HT1080 (cell line): ENCODE results near the gene A3GALT2. TPM values are rescaled to one million over a fixed set of nuclear protein-coding genes. Genes with fewer than 3 reads are reported as not detected.
"Not testable (repeated sequence)": the region's sequence is repeated elsewhere in the genome, so short reads cannot be mapped to it uniquely, and the experiment has no call there.

Experiments used
- DNase-seq: peaks from one replicate; pipeline ENCODE4 v3.0.0-alpha.2; 2015; ENCODE audit warnings: low read depth
- total RNA-seq: library from RNA; depleted of rRNA; stranded (reverse); fragments of >200 nt; shearing (Covaris generic); gene quantifications from 2 replicates; pipeline ENCODE4 v1.2.3, GENCODE V29; 2014

The A3GALT2 gene
- total RNA-seq, 1 experiment from 2014 or later, result not detected

DNA sequence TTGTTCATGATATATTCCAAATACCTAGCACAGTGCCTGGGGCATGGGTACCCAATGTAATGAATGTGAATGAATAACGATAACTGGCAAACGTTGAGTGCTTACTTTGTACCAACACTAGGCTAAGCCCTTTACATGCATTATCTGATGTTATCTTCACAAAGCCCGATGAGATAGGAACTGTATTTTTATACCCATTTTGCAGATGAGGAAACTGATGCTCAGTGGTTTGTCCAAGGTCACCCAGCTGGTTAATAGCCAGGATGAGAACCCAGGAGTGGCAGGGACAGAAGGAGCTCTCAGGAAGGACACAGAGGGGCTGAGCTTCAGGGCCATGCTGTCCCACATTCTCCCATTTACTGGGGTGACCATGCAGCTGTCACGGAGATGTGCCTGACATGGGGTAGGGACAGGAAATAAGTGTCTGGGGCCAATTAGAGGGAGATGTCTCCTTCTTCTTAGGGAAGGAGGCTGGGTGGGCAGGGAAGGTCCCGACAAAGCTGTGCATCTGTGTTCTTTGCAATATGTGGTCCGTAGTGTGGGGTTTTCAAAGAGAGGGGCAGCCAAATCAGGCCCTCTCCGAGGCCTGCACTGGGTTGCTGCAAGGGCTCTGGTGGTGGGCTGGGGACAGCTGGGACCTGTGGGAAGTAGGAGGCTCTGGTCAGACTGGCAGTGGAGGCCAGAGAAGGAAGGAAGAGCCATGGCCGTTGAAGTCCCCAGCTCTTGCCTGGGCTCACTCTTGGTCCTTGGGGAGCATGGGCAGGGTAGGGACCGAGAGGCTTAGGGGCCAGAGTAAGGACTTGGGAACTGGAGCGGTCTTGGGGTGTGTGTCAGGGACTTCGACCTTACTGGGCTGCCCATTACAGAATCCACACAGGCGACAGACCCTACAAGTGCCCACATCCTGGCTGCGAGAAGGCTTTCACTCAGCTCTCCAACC lies 26.6 kb downstream of the A3GALT2 start:
- DNase-seq, result no peak

DNA sequence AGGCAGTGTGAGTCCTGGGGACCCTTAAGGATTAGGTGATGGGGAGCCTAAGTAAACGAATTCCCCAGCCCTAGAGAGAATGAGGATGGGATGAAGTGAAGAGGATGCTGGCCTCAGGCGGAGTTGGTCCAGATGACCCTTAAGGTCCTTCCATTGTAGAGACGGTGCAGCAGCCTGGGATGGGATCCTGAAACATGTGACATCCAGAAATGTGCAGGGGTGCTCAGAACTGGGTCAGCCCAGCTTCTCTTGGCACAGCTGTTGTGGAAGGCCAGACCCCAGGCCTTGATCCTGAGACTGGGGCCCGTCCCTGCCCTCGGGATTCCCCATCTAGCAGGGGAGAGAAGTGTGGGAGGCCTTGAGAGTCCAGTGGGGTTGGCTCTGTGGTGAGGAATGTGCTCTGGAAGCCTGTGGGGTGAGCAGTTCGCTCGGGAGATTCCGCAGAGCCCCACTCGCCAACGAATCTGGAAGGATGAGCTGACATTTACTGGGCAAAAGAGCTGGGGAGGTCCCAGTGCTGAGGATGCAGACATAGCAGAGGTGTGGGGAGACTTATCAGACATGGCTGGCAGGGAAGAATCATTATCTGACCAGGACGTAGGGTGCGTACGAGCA lies 28.1 kb downstream of the A3GALT2 start:
- no peak for DNase-seq

DNA sequence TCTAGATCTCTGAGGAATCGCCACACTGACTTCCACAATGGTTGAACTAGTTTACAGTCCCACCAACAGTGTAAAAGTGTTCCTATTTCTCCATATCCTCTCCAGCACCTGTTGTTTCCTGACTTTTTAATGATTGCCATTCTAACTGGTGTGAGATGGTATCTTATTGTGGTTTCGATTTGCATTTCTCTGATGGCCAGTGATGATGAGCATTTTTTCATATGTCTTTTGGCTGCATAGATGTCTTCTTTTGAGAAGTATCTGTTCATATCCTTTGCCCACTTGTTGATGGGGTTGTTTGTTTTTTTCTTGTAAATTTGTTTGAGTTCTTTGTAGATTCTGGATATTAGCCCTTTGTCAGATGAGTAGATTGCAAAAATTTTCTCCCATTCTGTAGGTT lies 30.3 kb downstream of the A3GALT2 start:
- DNase-seq, result not testable (repeated sequence)

DNA sequence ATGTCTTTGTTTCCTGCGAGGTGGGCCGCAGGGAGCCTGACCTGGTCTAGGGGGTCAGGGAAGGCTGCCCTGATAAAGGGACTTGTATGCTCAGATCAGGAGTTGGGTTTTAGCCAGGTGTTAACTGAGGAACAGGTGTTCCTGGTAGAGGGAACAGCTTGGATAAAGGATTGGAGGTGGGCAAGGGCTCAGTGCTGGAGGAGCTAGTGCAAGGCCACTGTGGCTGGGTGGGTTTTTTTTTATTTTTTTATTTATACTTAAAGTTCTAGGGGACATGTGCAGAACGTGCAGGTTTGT lies 31.1 kb downstream of the A3GALT2 start:
- DNase-seq, result no peak

DNA sequence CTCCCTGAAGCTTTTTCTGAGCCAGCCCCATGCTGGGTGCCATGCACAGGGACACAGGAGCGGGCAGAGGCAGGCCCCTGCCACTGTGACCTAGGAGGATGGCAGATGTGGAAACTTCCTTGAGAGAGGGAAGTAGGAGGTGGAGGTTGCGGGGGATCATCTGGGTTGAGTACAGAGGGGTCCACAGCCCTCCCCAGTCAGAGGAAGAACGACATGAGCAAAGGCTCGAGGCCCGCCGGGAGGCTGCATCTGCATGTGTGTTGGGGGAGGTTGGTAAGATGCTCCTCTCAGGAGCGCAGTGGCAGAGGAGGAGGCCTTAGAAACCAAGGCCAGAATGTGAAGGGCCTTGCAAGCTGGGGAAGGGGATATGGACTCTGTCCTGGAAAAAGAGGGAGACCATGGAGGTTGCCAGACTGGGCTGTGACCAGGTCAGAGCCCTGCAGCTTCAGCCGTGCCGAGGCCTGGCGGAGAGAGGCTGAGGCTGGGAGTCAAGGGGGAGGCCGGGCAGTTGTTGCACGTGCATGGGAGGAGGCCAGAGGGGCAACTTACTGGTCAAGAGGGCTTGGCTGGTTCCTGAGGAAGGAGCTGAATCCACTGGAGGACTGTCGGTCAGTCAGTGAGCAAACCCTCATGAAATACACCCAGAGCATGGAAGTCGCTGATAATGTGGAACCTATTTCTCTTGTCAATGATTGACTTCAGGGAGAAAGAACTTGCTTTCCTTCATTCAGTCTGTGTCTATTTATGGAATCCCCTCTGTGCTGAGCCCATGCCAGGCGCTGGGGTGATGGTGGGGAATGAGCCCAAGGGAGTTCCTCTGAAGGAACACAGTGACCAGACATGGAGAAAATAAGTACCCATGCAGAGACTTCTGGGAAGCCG lies 31.7 kb downstream of the A3GALT2 start:
- no peak for DNase-seq

DNA sequence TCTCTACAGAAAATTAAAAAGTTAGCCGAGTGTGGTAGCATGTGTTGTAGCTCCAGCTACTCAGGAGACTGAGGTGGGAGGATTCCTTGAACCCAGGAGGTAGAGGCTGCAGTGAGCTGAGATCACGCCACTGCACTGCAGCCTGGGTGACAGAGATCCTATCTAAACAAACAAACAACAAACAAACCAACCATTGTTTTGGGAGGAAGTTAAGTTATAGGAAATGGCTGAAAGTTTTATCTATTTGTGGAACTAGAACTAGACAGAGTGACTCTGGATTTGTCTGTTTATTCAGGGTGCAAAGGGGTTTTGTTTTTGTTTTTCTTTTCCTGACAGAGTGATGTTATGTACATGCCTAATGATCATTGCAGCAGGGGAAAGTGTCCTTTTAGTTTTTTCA lies 33.6 kb downstream of the A3GALT2 start:
- DNase-seq, result no peak

DNA sequence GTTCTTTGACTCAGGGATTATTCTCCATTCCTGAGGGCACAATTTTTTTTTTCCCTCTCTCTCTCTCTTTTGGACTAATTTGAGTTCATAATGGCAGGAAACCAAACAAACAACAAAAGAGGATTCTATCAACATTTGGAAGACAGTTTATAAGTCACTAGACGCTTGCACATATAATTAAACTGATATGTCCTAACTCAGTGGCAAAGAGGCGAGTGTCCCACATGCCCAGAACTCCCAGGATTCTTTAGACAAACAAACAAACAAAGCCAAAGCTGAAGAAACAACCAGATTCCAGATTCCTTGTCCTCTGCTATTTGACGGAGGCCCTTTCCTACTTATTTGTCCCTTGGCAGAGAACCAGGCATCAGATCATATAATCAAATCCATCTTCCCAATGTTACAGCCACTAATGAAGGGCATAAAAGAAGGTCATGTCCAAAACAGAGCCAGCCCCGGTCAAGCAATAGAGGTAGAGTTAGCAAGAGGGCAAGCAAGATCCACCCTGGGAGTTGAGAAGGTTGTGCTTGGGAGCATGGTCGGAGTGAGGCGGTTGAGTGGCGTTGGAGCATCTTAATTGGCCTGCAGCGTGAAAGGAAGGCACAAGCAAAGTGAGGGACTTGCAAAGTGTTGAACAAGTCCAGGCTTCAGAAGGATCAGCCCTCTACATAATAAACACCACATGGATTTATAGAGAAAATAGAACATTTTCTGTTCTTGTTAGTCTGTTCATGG lies 34.3 kb downstream of the A3GALT2 start:
- no peak for DNase-seq

DNA sequence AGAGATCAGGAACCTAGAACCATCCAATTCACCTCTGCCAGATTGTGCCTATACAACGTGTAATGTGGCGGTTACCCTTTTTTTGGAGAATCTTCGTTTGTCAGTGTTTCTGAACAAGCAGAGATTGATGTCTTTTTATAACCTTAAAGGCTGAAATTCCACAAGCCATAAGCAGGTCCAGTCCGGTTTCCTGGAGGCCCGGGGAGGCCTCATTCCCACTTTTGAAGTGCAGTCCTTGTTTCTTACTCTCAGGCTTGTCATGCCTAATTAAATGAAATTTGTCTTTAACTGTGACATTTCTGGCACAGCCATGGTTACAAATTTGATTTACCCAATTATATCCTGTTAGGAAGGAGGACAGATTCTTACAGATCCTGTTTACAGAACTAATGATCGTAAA lies 36.8 kb downstream of the A3GALT2 start:
- DNase-seq, result no peak

DNA sequence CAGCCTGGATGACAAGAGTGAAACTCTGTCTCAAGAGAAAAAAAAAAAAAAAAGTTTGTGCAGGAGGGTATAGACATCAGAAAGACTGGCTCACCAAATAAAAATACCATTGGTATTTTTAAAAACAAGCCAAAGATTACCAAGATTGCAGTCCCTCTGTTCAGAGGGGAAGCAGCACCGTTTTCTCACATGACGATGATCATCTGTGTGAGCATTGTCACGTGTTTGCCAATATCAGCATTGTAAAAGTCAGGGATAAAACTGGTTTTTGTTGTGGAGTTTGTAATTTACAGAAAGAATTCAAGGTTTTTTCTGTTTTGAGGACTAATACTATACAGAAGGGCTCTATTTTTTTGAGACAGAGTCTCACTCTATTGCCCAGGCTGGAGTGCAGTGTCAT lies 38.1 kb downstream of the A3GALT2 start:
- no peak for DNase-seq

DNA sequence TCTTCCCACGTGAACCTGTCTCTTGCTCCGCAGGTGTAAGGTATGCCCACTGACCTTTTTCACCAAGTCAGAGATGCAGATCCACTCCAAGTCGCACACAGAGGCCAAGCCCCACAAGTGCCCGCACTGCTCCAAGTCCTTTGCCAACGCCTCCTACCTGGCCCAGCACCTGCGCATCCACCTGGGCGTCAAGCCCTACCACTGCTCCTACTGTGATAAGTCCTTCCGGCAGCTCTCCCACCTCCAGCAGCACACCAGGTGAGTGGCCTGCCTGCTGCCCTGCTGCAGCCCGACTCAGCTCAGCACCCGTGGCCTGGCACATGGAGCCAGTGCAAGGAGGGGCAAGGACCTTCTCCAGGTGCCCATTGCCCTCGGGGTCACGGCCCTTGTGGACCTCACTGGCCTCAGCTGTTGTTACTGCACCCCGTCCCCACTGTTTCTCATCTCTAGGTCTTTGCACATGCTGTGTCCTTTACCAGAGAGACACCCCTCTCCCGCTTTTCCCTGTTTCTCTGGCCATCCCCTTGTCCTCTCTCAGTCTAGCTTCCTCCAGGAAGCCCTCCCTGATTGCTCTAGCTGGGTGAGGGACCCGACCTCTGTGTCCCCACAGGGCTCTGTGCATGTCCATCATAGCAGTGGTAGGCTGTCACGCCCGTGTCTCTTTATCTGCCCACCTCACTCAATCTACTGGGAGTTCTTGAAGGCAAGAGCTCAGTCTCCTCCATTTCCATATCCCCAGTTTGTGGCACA lies 39.2 kb downstream of the A3GALT2 start:
- DNase-seq, result no peak

DNA sequence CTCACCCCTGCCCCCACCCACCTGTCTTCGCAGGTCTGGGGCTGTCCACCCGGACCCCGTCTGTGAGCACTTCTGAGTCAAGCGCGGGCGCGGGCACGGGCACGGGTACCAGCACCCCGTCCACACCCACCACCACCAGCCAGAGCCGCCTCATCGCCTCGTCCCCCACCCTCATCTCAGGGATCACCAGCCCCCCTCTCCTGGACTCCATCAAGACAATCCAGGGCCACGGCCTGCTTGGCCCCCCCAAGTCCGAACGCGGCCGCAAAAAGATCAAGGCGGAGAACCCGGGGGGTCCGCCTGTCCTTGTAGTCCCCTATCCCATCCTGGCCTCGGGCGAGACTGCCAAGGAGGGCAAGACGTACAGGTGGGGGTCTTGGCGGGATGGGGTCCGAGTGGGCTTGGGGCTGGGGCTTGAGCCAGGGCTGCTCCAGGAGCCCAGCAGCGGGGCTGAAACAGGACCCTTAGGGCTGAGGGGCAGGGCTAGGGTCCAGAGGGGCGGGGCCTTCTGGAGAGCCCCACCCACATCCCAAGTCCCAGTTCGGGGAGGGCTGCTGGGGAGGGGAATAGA lies 40.7 kb downstream of the A3GALT2 start:
- no peak for DNase-seq

DNA sequence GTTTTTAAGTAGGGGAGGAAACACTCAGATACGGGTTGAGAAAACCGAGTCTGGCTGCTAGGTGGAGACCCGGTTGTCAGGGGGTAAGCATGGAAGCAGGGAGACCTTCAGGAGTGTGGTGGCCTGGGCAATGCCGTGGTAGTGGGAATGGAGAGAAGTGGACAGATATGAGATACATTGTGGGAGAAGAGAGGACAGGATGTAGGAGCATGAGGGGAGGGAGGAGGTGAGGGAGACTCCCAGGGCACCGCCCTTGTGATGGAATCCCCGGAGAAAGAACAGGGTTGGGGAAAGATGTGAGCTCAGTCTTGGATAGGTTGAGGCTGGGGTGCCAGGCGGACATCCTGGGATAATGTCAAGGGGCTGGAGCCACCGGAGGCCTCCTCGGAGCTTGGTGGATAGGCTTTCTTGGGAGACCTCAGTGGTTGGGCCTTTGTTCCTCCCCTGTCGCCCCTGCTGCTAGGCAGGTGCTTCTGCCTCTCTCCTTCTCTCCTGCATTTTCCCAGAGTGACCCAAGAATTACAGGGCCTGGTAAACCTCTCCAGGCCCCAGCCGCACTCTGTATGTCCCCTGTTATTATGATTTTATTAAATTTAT lies 43.3 kb downstream of the A3GALT2 start:
- DNase-seq, result no peak

DNA sequence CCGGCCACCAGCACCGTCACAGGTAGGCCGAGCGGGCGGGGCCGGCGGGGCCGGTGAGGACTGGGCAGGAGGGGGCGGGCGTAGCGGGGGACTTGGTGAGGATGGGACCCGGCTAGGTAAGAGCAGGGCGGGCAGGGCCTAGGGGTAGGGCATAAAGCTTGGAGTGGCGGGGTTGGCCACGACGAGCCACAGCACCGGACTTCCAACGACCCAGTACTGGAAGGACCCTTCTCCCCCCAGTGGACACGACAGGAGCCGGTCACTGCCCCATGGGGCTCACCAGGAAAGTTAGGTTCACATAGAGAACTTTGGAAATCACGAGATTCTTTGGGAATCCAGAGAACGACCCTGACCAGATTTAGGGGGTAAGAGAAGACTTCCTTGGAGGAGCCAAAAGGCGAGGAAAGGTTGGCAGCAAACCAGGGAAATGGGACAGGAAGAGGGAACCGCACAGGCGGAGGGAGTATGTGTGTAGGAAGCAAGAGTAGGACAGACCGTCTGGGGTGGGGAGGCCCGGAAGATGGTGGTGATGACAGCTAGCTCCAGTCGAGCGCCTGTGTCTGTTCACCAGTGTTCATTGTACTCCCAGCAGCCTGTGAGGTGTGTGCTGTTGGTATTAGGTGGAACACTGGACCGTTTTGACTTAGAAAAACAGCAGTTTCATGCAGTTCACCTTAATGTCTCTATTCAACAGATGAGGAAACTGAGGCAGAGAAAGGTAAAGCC lies 44.2 kb downstream of the A3GALT2 start:
- no peak for DNase-seq

DNA sequence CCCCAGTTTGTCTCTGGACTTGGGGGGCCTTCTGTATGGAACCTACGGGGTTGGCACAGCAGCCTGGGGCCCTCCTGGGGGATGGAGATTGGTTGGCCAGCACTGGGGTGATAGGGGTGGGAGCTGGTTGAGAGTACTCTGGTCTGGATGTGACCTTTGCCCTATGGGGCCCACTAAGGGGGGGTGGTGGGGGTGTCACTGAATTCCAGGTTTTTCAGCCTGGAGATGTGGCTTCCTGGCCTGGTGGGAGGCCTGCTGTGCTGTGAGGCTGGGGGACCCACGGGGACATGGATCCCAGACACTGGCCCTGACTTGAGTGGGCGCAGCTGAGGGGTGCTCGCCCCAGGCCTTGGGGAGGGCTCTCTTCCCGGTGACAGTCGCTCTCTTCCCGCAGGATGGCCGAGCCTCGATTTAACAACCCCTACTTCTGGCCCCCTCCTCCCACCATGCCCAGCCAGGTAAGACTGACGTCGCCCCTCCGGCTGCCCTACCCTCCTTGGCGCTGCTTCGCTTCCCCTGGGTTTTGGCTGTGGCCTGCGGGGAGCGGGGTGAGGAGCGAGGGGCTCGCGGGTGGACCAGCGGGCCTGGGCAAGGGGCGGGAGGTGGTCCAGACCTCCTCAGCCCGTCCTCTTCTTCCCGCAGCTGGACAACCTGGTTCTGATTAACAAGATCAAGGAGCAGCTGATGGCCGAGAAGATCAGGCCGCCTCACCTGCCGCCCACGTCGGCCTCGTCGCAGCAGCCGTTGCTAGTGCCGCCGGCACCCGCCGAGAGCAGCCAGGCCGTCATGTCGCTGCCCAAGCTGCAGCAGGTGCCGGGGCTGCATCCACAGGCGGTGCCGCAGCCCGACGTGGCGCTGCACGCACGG lies 45.0 kb downstream of the A3GALT2 start:
- no peak for DNase-seq

DNA sequence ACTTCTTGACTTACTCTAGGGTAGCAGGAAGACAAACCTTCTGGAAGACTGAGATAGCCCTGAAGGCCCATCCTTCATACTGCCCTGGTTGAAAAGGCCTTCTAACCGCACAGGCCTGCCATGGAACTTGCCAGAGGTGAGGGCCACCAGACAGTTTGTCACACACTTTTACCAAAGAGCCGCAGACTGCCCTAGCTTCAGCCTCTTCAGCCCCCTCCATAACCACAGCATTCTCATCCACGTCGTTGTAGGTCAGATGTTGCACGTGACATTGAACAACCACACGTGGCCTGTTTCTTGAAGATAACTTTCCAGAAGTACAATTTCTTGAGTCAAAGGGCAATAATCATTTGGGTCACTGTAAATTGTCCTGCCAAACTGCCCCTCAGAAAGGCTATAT lies 45.7 kb downstream of the A3GALT2 start:
- no peak for DNase-seq

DNA sequence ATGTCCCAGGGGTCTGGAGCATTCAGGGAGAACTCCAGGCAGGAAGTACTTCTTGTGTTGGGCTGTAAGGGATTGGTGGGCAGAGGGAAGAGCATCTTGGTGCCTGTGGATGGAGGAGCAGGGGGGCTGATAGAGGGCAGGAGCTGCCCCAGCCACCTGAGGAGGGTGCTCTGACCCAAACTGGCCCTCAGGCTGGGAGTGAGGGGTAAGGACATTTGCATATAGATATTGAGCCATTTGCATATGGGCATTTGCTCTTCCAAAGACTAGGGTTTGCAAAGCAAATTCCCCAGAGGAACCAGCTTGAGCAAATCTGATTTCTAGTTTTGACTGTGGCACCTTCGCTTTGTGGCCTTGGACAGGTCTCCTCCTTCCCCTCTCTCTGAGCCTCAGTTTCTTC lies 46.5 kb downstream of the A3GALT2 start:
- DNase-seq, result no peak

DNA sequence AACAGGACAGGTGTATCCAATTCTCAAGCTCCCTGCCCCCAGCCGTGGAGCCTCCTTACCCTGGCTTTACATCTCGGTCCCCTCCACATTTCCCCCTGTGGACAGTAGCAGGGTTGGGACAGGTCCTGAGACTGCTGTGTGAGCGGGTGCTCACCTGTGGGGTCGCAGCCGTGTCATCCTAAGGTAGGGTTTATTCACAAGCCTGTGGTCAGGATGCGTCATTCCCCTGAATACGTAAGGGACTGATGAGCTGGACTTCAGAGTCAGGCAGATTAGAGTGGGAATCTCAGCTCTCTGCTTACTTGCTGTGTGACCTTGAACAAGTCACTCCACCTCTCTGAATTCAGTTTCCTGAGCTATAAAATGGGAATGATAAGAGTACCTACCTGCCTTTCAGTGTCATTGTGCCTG lies 46.9 kb downstream of the A3GALT2 start:
- no peak for DNase-seq

DNA sequence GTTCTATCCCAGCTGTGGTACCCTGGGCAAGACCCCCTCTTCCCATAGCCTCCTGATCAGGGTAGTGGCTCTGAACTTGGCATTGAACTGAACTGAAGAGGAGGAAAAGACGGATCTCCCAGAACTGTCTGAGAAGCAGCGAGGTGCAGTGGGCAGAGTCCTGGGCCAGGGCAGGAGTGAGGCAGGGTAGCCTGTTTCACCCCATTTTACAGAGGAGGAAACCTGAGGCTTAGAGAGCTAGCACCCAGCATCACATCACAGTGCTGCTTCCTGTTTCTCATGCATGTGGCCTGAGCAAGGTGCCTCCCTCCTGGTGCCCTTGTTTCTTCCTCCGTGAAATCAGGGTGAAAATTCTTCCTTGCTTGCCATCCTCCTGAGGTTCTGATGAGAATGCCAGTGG lies 47.5 kb downstream of the A3GALT2 start:
- no peak for DNase-seq
